Activated CD4-positive, alpha-beta T cell treated with anti-CD3 and anti-CD28 coated beads, Interleukin-10, Interleukin-2, amounts not matched to agents 100 ng/mL and 50 ng/mL, durations not matched to agents 16 hours and 8 hours (primary cell): ENCODE results near the gene FOXN1.
"Not testable (repeated sequence)": the region's sequence is repeated elsewhere in the genome, so short reads cannot be mapped to it uniquely, and the experiment has no call there.

Experiments used
- DNase-seq: peaks from one replicate; pipeline ENCODE4 v3.0.0-alpha.2; 2020

The FOXN1 gene

DNA sequence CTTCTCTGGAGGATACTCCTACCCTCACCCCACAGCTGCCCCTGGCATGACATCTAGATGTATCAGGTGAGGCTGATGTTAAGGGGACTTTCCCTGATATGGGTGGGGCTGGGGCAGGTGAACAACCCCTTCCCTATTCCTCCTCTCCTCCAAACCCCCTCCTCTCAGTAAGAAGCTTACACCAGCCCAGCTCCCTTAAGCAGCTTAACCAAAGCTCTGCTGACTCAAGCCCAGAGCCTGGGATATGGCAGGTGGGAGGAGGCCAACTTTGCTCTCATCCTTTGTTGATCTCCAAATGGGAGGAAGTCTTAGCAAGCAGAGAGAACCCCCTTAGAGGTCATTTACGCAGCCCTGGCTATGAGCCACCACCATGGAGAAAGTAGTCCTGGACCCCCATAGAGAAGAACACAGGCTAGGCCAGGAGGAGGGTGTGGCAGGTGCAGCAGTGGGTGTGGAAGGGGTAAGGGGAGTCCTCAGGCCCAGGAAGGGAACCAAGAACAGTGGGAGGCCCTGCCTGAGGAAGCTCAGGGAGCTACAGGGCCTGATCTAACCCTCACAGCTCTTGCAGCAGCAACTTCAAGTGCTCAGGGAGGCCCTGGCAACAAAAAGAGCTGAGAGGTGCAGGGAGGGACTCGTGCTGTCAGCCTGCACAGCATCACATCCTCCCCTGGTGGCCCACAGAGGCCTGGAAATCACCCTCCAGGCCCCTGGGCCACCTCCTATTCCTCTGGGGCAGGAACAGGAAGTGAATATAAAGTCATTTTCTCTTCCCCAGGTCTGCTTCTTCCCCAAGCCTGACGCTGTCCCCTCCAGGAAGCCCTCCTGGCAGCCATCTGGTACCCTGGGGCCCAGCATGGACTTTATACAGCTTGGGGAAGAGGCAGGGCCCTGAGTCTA lies 43.3 kb downstream of the FOXN1 start:
- DNase-seq: peak; percentile 81

DNA sequence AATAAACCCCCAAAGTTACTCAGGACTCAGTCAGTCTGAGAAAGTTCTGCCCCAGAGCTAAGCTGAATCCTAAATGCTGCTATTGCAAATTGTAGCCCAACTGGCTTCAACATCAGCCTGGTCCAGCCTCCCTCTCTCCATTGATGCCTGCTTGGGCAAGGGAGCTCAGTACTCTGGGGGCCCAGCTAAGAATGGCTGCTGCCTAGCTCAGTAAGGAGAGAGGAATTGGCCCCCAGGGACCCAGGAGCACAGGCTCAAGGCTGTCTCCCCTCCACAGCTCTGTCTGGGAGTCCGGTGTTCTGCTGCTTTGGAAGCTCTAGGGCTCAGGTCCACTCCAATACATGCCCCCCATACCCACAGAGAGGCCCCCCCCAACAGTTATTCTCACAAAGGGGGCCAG lies 44.7 kb downstream of the FOXN1 start:
- no peak for DNase-seq

DNA sequence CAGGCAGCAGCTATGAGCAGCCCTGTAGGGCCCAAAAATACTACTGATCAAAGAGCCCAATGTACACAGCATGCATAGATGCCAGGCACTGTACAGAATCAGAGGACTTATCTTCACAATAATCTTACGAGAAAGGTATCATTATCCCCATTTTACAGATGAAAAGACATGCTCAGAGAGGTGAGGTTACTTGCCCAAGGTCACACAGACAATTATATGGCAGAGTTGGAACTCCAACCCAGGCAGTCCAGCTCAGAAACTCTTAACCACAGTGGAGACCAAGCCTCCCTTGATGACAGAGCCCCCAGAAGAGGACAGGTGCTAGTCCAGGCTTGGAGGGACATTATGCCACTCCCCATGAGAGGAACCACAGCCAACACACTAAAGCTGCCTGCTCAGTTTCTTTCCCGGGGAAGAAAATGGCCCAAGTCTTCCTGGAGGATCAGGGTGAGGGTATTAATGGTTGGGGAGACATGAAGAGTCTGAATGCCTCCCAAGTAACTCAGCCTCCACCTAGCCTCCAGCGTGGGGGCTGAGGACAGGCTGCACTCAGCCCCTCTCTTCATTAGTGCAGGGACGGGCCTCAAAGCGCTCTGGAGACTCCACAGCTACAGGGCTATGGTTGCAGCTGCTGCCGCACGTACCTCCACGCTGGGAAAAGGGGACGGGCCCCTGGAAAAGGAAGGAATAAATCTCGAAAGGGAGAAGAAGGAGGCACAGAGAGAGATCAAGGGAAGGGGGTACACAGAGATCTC lies 45.5 kb downstream of the FOXN1 start:
- DNase-seq: no peak

DNA sequence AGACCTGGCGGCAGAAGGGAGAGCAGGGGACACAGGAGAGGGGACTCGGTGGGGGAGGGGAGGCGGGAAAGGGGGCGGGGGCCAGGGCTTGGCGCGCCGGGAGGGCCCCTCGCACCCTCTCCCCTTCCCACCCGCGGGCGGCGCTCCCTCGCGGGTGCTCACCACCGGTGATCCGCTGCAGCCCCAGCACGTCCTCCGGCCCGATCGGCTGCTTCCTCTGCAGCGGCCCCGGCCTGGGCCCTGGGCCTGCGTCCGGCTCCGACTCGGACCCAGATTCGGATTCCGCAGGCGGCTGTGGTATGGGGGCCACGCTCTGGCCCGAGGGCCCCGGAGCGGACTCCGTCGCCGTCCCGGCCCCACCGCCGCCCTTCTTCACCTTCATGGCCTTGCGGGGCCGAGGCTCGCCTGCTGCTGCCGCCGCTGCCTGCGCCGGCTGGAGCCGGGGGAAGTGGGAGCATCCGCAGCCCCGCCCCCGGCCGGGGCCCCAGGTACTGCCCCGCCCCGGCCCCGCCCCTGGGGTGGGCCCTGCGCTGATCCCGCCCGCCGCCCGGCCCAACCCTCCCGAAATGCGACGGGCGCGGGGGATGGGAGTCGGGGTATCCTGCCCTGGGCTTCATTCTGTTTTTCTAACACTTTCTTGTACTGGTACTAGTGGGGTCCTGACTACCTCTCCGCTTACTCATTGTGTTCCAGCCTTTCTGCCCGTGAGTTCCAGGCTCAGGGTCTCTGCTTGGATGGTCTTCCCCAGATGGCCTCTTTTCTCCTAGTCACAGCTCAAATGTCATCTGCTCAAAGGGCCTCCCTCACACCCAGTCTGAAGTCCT lies 46.2 kb downstream of the FOXN1 start, which contains the start of gene UNC119:
Gene UNC119, minus strand, starts transcription at position 449 of the 824 bp plus-strand sequence. Its CDS starts 67 bp downstream, at position 382.
- DNase-seq: peak; percentile 86

DNA sequence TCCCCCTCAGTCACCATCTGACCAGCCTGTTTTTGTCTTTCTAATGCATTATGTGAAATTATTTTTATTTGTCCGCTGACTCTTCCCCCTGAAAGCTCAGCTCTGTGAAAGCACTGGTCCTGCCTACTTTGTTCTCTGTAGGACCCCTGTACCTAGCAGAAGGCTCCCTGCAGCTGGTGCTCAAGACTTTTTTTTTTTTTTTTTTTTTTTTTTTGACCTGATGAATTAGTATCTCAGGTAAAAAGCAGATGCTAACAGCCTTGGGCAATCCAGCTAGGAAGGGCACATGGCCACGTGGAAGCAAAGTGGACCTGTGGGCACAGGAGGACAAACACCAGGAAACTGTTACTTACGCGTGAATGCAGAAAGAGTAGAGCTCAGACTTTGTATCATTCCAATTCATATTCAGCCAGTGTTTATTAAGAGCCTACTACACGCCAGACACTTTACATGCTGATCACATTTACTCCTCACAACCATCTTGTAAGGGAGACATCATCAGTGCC lies 46.9 kb downstream of the FOXN1 start:
- no peak for DNase-seq

DNA sequence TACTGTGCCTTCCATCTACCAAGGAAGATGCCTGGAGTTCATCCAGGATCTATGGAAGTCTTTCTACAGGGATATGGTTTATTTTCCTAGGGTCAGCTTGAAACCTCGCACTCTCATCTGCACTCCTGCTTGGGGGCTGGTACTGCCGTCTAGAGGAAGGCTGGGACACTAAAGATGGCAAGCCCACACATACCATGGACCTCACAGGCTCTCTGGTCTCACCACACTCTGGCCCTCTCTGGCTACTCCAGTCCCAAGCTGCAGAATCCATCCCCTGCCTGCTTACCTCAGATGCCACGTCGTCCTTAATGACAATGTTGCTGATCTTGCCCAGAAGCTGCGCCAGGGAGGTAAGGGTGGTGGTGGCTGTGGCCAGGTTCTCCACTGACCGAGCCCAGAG lies 48.4 kb downstream of the FOXN1 start:
- no peak for DNase-seq

DNA sequence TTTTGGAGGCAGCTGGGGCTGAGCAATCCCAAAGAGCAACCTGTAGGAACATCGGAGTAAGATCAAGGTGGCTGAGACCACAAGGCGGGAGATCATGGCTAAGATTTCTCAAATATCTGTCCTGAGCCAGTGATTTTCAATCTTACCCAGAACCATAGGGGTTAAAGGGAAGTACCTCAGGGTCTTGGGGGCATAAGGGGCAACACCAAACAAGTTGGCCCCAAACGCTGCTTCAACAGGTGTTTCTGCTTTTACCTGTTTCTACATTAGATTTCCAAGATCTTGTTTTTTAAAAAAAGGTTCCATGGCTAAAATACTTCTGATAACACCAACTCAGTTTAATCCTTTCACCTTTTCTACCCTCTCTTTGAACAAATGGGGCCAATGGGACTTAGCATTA lies 48.9 kb downstream of the FOXN1 start:
- DNase-seq: no peak

DNA sequence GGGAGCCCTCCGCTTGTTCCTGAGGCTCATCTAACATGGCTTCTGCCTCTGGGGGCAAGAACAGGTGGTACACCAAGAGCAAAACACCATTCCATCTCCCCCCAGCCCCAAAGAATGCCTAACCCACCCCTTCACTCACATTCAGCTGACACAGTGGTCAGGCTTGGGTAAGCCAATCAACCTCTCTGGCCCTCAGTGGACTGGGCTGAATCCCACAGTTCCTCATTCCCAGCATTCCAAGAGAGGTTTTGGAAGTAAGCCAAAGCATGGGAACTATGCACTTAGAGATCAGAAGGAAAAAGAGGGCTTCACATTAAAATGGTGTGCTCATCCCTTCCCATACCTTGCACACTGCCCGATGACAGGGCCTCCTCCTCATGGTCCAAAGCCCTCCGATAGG lies 57.3 kb downstream of the FOXN1 start:
- no peak for DNase-seq

DNA sequence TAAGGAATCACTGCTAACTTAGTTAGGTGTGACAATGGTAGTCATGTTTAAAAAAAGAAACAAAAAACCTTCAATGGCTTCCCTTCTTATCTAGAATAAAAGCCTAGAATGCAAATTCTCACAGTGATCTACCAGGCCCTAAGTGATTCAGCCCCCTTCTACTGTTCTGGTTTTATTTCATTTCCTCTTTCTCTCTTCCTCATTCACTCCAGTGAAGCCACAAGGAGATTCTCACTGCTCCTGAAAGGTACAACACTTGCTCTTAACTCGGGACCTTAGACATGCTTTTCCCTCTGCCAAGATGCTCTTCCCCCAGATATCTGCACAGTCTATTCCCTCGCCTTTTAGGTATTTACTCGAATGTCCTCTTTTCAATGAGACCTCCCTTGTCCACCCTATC lies 61.5 kb downstream of the FOXN1 start:
- no peak for DNase-seq

DNA sequence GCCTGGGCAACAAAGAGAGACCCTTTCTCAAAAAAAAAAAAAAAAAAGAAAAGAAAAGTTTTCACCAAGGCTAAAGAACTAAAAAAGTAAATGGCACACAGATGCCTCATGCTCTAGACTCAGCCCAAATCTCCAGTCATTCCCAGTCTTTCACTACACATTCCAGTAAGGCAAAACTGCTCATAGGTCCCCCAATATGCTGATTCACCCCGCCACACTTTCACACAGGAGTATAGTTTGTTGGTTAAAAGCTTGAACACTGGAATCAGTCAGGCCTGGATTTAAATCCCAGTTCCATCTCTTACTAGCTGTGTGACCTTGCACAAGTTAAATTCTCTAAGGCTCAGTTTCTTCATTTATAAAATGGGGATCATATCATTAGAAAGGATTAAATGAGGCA lies 63.3 kb downstream of the FOXN1 start:
- DNase-seq: no peak

DNA sequence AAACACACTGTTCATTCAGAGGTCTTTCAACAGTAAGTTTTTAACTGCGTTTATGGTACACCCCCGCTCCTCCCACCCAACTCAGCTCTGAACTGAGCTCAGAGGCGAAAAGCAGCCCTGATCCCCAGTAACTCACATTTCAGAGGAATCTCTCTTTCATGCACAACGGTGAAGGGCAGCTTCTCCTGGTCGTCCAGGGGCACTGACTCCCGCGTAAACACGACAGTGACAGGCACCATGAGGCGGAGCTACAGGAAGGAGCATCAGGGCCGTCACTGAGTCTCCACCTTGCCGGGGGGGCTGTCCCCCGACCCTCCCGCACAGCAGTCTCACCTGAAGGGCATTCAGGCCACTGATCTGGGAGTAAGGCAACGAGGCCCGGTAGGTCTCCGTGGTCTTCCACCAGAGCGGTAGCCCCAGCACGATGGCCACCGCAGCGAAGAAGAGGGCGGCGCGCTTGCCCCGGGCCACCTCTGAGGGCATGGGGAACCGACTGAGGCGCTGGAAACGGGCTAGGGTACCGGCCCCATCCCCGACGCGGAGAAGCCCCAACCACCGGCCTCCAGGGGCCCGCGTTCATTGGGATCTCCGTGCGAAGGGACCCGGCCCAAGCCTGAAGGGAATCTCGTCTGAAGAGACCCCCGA lies 64.7 kb downstream of the FOXN1 start:
- DNase-seq: peak; percentile 64

DNA sequence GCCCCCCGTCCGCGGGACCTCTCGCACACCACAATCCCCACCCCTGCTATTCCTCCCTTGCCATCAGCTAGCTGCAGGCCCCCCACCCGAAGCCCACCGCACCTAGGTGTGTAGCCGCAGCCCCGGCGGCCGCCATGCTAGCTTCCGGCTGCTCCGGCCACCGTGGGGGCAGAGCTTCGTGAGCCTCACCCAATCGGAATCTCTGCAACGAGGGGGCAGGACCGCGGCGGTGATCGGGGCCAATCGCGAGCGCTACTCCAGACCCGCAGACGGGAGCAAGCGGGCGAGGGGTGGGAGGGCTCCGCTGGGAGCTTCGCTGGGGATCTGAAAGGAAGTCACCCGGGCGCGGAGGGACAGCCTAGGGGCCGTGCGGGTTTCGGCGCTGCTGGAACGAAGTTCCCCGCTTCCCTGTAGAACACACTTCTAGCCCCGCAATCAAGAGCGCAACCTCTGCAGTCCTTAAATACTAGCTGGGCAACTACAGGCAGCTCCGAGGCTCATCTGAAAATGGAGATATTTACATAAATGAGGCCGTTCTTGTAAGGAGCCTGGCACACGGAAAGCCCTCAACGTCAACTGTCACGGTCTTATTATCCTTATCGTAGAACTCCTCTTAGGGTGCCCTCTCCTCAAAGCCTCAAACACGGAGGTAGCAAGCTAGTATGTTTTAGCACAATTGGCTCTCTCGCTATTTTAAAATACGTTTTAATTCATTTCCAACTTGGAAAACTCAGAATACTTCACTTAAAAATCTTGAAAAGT lies 65.4 kb downstream of the FOXN1 start, which contains the start of gene PIGS:
Gene PIGS, minus strand, starts transcription at position 164 of the 762 bp plus-strand sequence. Its CDS starts 28 bp downstream, at position 136.
- DNase-seq: peak; percentile 97

DNA sequence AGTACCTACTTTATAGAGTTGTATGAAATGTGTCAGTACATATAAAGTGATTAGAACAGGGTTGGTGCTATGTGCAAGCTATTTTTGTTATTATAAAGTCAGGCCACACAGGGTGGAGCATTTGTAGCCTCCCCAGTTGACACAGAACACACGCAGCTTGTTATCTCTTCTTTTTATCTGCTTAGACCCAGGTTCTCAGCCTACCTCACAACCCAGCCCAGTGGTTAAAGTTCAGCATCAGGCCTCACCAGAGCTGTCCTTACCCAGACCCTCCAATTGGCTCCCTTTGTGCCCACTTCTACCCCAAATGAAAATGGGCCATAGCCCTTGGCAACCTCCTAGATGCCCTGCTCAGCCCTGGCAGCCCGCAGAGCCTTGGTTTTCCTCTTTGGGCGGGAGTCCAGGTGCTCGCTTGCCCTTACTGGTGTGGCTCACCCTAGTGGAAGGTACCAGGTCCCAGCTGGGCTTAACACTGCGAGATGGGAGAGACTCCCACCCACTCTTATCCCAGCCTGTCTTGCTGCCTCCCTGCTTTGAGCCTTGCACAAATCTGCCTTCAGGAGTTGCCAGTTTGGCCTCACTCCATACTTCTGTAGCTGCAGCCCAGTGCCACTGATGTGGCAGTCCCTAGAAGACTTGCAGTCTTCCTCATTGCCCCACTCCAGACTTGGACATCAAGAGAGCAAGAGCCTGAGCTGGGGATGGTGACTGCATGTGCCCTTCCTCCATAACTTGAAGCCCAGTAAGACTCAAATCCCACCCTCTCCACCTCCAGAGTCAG lies 66.3 kb downstream of the FOXN1 start:
- no peak for DNase-seq

DNA sequence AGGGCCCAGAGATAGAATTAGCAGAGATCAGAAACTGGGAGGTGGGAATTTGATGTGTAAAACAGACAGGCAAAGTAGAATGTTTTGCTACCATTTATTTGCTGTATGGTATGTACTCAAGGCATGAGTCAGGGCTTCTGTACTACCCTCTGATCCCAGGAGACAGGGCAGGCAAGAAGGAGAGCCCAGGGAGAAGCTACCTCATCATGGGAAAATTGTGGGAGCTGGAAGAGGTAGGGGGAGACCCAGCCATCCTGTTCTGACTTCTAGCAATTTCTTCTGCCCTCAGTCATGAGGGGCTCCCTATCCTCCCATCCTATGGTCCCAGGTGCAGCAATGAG lies 66.9 kb downstream of the FOXN1 start:
- no peak for DNase-seq

DNA sequence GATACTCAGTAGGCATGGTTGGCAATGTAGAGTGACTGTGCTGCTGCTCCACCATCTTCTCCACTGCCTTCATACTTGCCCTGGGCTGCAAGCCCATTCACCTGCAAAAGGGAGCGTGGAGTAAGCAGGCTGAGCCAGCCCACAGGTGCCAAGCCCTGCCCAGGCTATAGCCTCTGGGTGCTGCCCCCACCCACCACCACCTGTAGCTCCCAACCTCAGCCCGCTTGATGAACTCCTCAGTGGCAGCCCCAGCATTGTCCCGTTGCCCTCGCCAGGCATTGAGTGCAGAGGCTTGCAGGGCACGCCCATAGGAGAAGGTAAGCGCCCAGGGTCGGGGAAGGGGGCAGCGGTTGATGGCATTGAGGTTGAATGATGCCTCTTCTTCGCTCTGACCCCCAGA lies 67.4 kb downstream of the FOXN1 start:
- no peak for DNase-seq

DNA sequence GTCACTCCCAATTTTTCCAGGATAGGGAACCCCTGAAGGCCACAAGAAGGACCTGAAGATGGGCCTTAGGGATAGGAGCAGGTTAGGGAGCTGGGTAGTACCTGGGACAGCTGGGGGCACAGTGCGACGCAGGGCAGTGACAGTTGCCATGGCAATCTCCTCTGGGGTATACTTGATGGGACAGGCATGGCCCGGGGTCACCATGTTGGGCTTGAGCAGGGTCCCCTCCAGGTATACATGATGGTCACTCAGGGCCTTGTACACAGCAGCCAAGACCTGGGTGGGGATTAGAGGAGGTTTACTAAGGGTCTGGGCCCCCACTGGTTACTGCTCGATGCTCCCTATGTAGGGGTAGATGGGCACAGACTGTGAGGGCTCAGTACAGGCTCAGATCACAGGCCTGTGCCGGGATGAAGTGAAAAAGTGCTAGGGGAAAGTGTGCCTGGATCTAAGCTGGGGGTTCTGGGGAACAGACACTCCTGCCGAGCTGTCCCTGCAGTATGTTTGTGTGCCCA lies 67.9 kb downstream of the FOXN1 start:
- no peak for DNase-seq

DNA sequence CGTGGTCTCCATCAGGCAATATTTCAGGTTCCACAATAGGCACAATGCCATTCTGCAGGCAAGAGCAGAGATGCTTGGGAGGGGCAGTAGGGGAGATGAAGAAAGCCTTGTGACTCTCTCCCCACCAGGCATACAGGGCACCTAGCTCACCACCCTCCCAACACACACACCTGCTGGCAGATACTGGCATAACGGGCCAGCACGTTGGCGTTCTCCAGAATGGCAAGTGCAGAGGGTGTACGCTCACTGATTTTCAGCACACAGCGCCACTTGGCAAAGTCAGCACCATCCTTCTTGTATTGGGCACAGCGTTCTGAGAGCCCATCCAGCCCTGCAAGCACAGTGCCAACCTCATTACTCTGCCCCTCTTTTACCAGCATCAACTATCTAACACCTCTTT lies 68.4 kb downstream of the FOXN1 start:
- DNase-seq: peak; percentile 15

DNA sequence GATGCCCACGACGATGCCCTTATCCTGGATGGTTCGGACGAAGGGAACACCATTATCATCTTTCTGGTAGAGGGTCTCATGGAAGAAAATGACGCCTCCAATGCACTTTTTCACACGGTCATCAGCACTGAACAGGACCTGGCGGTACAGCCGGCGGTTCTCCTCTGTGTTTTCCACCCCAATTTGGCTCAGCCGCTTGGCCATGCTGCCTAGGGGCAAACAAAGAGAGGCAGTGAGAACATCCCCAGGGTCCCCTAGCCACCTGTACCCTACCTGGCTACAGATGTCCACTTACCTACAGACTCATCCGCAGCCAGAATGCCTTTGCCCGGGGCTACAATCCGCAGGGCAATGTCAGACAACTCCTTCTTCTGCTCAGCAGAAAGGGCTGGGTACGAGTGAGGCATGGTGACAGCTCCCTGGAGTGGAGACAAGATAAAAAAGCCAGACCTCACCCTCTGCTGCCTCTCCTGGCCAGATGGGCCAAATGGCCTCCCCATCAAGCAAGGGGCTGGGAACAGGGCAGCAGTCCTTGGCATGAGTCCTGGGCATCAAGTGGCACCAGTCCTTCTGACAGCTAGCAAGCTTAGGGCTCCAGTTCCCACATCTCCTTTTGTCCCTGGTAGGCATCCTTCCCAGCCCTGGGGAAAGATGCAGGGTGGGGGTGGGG lies 69.1 kb downstream of the FOXN1 start:
- no peak for DNase-seq

DNA sequence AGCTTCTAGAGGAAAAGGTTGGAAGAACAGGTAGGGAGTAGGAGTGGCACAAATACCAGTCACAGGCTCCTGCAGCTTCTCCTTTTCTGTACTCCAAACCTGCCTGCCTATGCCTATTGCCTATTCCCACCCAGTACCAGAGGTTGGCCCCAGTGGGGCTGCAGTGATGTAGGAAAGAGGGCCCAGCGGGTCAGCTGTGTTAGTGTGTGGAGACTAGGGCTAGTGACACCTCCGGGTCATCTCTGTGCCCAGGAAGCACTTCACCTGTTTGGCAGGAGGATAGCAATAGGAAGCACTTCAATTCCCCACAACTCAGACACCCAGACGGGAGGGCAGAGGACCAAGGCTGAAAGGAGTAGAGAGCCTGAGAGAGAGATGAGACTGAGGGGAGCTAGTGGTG lies 69.9 kb downstream of the FOXN1 start:
- not testable (repeated sequence) for DNase-seq
